Prostate gland (tissue), 2 donors: ENCODE results near the gene LTBP2.

ENCODE experiments used
- CTCF ChIP-seq, 4 experiments: fragments of 200-600 bp in 2 of 4; fragments of 450-650 bp in 2 of 4; sonication (generic) in 2 of 4; IDR thresholded peaks; 1 replicate in 3 of 4; 2 replicates in 1 of 4; pipeline ENCODE4 v1.5.1; 2016 to 2019; ENCODE audit warnings: antibody characterized with exemption in 4 of 4, mild to moderate bottlenecking in 2 of 4, moderate library complexity in 2 of 4
- POLR2A ChIP-seq: fragments of 450-650 bp; IDR thresholded peaks from one replicate; pipeline ENCODE4 v1.6.1; 2016; ENCODE audit warnings: antibody characterized with exemption, mild to moderate bottlenecking

- TF ChIP-seq POLR2A, result no peak
- TF ChIP-seq CTCF (IDR thresholded peaks at IDR 0.05), result no peak
Observed at GRCh38 chr14:74508844-74509428, 103.1 kb downstream of the LTBP2 start.
